GM19351 (cell line): ENCODE data around the gene FAM219B.
A peak's percentile ranks its signal among the peaks of the same experiment; 100 is the strongest.

Experiments
- ATAC-seq: cut with Tn5 transposase; IDR thresholded peaks from one replicate; pipeline ENCODE4 v1.9.1; 2021; ENCODE audit warnings: mild to moderate bottlenecking, moderate library complexity; ENCODE audit not compliant: unreplicated experiment

Gene FAM219B

DNA sequence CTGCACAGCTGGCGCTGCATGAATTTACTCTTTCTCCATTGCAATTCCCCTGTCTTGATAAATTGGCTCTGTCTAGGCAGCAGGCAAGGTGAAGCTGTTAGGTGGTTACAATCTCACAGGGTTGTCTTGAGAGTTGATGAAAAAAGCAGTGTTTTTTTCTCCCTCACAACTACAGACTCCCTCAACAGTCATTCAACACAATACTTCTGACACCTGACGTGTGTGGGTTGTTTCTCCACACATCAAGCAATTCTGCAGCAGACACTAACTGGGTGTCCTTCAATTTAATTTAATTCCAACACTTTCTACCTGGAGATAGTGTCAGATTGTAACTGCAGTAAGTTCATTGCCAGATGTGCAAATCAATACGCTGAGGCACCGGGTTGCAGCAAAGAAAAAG is 28.4 kb downstream of the FAM219B start:
- no peak for ATAC-seq

GRCh38 chr15:74873756-74874424 is 32.8 kb downstream of the FAM219B start:
- no peak for ATAC-seq

DNA sequence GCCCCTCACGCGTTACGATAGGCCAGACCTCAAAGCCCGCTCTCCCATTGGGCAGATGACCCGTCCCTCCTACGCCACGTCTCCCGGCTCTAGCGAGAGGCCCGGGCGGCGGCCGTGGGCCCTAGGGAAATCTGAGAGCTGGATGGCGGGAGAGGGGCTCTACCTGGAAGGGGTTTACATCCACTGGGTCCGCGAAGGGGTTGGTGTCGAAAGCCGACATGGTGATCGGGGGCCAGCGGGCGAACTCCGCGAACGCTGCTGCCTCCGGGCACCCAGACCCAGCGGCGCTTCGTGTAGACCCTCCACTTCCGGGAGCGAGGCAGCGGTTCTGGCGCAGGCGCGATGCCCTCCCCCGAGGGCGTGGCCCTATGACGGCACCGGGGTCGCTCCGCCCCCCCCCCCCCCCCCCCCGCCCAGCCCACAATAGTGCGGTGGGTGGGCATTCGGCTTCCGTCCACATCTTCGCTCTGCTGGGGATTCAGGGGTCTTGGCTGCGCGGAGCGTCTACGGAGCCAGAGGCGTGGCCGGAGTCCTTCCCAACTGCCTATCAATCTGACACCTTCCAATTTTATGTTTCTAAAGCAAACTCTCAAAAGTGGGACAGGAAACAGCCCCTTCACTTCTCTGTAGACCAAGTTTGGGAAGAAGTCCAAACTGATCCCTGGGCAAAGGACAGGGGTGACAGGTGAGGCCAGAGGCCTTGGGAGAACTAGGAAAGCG is 33.5 kb downstream of the FAM219B start, which contains the start of gene SCAMP2:
Gene SCAMP2 (minus strand): TSS at position 330 of the 720 bp plus-strand sequence. CDS start 110 bp downstream, at position 220.
- peak; percentile 85 for ATAC-seq

GRCh38 chr15:74872702-74873035 is 34.0 kb downstream of the FAM219B start:
- no peak for ATAC-seq

DNA sequence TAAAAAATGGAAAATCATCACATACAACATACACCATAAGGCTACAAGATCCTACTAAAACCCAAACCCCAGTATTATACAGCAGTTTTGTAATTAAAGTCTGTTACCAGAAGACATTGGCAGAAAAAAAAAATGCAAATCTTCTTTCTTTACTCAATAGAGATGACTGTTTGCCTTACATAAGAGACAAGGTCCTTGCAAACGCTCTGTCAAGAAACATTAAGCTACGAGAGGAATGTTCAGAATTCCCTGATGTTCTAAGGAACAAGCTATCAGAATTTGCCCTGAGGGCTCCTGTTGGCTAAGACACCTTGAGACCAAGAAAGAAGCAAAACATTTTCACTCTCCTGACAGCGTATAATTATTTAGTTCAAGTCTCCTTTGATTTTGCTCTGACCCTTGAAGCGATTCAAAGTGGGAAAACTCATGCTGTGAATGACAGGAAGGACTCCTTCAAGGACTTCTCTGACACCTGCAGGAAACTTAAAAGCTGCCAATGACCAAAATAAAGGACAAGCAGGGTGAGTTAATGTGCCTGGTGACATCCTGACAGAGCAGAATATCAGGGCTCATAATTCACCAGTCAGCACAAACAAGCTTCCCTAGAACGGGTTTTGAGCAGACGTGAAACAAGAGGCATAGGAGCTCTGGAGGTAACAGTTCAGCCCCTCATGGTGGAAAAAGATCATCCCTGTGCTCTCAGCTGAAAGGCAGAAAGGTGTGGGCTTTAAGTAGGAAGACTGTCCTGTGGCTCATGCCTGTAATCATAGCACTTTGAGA is 36.0 kb downstream of the FAM219B start:
- ATAC-seq: no peak

GRCh38 chr15:74869726-74870407 is 36.8 kb downstream of the FAM219B start:
- ATAC-seq: no peak

DNA sequence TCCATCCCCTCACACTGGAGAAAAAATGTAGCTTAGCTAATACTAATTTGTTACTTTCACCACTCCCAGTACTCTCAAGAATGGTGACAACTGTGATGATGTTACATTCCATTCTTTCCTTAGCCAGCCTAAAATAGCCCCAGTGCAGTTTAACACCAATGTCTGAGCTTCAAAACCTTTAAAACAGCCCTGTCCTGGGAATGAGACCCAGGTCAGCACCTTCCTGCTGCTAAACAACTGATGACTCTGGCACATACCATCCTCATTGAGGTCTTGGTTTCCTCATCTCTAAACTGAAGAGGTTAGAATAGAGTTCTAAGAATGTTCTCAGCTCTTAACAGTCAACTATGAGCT is 37.3 kb downstream of the FAM219B start:
- no peak for ATAC-seq

DNA sequence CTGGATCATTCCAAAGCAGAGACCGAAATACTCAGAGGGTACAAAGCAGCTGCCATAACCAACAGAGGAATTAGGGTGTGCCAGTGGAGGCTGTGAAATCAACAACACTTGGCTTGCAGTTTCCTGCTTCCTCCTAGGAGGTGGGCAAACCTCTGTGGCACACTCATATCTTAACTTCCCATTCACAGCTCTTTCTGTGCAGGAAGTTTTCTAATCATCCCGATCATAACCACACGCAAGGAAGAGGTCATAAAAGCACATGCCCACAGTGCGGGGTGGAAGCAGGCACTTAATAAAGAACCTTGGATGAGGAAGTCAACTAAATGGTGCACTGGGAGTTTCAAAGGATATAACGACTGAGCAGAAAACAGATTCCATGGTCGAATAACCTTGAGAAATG is 38.6 kb downstream of the FAM219B start:
- no peak for ATAC-seq

DNA sequence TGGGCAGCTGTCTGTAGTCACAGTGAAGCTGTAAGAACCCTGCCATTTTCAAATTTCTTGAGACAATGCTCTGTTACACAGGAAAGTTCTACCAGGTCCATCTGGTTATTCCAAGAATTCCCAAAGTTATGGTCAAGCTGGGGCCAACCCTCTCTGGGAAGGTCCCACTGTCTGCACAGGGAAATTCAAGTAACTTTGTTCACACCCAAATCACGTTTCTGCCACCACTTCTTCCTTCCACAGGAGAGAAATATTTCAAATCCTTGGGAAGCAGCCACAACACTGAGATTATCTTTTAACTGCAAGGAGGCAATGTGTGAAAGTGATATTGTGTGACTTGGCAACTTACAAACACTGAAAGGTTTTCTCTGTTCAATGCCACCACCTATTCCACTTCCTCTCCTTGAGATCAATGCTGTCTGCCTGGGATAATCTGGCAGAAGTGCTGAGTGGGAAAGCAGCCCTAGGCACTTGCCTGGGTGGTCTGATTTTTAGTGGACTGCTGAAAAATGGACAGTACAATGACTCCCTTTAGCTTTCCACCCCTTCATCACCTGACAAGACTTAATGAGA is 39.1 kb downstream of the FAM219B start:
- ATAC-seq: no peak

DNA sequence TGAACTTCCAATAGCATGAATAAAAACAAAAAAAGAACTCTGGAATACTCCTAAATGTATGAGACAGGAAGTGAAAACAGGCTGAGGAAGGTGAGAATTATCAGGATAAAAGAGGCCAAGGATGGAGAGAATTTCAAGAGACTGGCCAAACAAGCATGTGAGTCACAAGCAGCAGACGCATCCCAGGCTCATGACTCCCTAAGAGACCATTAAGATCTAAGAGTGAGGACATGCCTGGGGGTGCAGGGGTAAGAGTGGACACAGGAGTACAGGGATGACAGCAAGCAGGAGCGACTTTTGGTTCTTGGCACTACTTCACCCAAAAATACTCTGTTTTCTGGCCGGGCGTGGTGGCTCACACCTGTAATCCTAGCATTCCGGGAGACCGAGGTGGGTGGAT is 40.6 kb downstream of the FAM219B start:
- no peak for ATAC-seq

- no peak for ATAC-seq
These were observed 41.3 kb downstream of the FAM219B start for GRCh38 chr15:74865316-74865715.

DNA sequence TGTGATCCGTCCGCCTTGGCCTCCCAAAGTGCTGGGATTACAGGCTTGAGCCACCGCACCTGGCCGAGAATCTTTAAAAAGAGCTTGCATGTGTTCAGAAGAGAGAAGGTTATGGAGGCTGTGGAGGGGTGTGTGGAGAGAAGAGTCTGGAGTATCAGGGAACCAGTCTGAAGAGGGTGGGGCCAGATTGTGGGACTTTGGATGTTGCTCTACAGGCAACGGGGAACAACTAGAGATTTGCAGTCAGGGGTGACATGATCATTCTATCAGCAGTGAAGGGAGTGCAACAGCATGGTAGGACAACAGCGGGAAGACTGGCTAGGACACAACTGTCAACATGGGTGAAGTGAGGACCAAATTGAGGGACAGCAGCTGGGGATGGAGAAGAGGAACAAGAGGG is 42.4 kb downstream of the FAM219B start:
- no peak for ATAC-seq

GRCh38 chr15:74863239-74864056 is 43.2 kb downstream of the FAM219B start:
- no peak for ATAC-seq

DNA sequence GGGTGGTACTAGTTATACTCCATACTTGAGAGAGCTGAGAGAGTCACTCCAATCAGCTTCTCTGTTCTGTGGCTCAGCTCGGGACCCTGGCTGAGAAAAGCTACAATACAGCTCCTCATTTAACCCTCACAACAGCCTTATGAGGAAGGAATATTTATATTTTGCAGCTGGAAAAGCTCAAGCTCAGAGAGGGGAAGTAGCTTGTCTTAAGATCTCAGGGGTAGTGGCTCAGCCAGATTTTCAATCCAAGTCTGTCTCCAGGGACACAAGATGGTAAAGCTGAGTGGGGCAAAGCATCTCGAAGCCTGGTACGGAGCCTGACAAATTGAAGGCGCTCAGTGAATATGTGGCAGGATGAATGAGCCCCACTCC is 48.3 kb downstream of the FAM219B start:
- ATAC-seq: no peak

- ATAC-seq: no peak
These were observed 48.8 kb downstream of the FAM219B start for GRCh38 chr15:74857671-74858368.

DNA sequence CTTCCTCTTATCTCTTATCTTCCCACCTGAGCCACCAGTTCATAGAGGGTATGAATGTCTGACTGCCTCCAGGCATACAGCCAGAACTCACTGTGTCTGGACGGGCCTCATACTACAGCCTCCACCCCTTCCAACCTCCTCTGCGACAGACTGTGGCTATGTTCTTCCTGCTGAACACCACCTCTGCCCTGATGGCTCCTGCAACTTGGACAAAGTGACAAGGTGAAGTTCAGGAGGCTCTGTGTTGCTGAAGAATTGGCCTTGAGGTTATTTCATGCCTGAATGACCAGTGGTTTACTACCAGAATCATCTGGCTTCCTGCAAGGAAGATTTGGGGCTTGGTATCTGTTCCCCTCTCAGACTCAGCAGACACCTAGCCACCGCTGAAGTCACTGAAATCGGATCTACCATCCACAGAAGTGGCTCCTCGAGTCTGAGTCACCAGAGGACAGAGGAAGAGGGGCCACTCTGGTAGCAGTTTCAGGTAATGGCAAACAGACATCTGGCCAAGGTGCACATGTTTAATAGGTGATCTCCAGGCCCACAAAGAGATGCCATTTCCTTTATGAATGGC is 49.5 kb downstream of the FAM219B start:
- peak; percentile 80 for ATAC-seq

GRCh38 chr15:74856537-74856936 is 50.1 kb downstream of the FAM219B start:
- ATAC-seq: no peak

GRCh38 chr15:74855857-74856256 is 50.8 kb downstream of the FAM219B start:
- ATAC-seq: no peak

GRCh38 chr15:74854453-74855022 is 52.1 kb downstream of the FAM219B start:
- ATAC-seq: no peak
